Stimulated activated CD8-positive, alpha-beta memory T cell treated with anti-CD3 and anti-CD28 coated beads, Interleukin-4, amount 100 ng/mL, for 48 hours (primary cell): ENCODE results near the gene VENTX.

Experiments used
- DNase-seq: peaks from one replicate; pipeline ENCODE4 v3.0.0-alpha.2; 2020

VENTX gene

GRCh38 chr10:133238466-133238804 lies 780 bp downstream of the VENTX start:
- no peak for DNase-seq

DNA sequence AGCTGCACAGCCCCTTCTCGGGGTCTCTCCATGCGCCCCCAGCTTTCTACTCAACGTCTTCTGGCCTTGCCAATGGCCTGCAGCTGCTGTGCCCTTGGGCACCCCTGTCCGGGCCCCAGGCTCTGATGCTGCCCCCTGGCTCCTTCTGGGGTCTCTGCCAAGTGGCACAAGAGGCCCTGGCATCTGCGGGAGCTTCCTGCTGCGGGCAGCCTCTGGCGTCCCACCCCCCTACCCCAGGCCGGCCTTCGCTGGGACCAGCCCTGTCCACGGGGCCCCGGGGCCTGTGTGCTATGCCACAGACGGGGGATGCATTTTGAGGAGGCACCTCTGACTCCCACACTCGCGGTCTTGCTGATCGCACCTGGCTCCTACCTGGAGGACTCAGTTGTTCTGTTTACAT lies 2.3 kb downstream of the VENTX start:
- DNase-seq = no peak

DNA sequence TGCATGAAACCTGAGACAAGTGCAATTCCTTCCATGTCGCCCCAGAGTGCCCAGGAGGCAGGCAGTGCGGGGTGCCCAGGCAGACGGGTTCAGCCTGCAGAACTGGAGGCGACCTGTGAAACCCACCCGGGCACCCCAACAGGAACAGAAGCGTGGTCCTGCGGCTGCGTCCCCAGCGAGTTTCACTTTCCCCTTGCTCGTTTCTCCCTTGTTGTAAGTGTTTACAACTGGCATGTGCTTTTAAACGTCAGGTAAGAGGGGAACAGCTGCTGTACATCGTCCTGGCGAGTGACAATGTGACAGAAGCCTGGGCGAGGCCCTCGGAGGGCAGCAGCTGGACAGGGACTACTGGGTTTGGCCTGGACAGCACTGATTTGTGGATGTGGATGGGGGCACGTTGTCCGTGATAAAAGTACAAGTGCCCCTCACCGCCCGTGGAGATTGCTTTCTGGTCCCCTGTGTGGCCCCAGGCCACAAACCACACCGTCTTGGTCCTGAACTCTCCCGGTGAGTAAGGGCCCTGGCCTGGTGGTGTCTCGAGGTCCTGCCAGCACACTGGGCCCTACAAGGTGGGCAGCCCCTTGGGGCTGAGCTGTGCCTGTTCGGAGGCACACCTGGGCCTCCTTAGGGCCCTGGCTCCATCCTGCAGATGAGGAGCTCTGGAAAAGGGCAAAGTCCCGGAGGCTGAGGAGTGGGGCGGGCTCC lies 4.0 kb downstream of the VENTX start:
- no peak for DNase-seq

DNA sequence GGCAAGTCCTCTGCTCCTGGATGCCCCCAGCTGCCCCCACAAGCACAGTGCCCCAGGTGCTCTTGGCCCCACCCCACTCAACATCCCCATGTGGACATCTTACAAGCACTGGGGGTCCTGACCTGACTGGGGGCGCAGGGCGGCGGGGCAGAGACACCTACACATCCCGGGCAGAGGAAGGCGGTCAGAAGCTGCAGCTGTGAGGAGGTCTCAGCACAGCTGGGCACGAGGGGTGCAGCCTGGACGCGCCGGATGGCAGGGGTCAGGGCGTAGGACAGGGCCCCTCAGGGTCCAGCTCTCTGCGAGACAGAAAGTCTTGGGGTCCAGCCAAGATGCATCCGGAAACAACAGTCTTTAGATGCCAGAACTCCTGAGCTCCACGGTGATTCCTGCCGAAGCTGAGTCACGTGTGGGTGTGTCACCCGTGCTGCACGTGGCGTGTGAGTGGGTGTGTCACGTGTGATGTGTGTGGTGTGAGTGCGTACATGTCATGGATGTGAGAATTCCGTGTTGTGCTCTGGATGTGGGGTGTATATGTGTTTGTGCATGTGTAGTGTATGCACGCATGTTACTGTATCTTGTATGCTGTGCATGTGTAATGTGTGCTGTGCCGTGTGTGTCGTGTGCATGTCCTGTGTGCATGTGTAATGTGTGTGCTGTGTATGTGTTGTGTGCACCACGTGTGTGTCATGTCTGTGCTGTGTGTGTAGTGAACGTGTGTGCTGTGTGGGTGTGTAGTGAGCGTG lies 5.1 kb downstream of the VENTX start:
- DNase-seq = no peak

GRCh38 chr10:133243593-133243992 lies 5.9 kb downstream of the VENTX start:
- no peak for DNase-seq

GRCh38 chr10:133245439-133246235 lies 8.0 kb downstream of the VENTX start:
- no peak for DNase-seq

DNA sequence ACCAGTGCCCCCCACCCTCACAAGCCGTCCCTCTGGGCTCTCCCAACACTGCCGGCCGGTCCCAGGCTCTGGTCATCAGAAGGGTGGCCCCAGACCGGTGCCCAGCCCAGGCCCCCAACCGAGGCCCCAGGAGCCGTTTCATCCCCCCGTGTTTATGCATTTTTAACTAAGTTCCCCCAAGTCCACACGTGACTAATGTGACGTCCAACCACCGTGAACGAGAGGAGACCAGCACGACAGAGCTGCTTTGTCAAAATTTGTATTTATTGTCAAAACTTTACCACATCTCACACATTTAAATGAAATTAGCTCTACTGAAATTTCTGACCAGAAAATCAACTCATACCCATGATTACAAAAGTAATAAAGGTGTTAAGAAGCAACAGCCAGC lies 8.6 kb downstream of the VENTX start:
- no peak for DNase-seq

GRCh38 chr10:133247681-133248333 lies 10.2 kb downstream of the VENTX start:
- DNase-seq = no peak

DNA sequence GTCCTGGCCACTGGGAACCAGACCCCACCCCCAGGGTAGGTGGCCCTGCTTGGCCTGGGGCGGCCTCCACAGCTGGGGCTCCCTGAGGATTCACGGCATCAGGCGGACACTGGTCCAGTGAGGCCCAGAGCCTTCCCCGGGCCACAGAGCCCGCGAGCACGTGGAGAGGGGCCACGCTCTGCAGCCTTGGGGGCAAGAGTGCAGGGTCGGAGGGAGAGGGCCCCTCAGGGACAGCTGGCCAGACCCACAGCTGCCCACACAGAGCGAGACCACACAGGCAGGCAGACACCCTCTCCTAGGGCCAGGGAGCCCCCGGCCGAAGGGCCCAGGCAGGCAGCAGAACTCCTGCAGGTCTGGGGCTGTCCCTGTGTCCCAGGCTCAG lies 10.7 kb downstream of the VENTX start:
- no peak for DNase-seq

GRCh38 chr10:133249094-133249780 lies 11.6 kb downstream of the VENTX start:
- no peak for DNase-seq

GRCh38 chr10:133249975-133250754 lies 12.5 kb downstream of the VENTX start:
- no peak for DNase-seq

GRCh38 chr10:133251388-133252222 lies 13.9 kb downstream of the VENTX start:
- DNase-seq = no peak

- DNase-seq = no peak
These were observed 14.5 kb downstream of the VENTX start for GRCh38 chr10:133252223-133252552.

- DNase-seq = no peak
These were observed 15.8 kb downstream of the VENTX start for GRCh38 chr10:133253361-133253955.

GRCh38 chr10:133254421-133255120 lies 16.9 kb downstream of the VENTX start:
- DNase-seq = no peak

GRCh38 chr10:133255323-133255722 lies 17.7 kb downstream of the VENTX start:
- no peak for DNase-seq

- DNase-seq = peak; percentile 67
These were observed 19.9 kb downstream of the VENTX start for GRCh38 chr10:133257489-133258065.

DNA sequence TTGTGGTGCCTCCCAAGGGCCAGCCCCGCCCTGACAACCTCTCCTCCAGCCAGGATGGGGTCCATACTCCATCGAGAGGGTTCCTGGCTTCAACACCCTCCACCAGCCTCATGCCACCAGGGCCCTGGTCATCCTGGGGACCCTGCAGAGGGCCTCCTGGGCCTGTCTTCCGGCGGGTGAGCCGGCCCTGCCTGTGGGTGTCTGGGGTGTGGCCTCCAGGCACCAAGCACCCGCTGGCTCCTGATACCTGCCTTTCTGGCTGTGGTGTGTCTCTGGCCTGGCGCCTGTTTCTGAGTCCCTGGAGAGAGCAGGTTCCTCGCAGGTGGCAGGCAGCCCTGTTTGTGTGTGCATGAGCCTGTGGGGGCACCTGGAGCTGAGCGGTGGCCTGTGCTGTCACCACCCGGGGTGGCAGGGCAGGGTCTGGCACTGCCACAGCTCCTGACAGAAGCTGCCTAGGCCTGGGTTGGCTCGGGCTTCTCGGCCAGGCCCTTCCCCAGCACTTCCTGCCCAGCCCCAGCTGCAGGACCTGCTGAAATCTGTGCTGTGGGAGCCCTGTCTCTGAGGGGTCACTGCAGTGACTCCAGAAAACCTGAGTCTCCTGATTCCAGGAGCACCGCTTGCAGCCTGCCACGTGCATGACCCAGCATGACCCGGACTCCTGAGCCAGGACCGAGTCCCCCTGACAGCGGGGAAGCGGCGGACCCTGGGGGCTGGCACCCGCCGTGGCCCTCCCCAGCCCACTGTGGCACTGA lies 20.6 kb downstream of the VENTX start:
- DNase-seq = peak; percentile 70
